GM19193 (cell line): ENCODE results near the gene LHX1.

Experiments
- POLR2A ChIP-seq: IDR thresholded peaks from 4 replicates; pipeline ENCODE4 v1.6.1; 2011; ENCODE audit not compliant: insufficient read depth, insufficient read length; ENCODE audit errors: extremely low read depth

LHX1 gene

DNA sequence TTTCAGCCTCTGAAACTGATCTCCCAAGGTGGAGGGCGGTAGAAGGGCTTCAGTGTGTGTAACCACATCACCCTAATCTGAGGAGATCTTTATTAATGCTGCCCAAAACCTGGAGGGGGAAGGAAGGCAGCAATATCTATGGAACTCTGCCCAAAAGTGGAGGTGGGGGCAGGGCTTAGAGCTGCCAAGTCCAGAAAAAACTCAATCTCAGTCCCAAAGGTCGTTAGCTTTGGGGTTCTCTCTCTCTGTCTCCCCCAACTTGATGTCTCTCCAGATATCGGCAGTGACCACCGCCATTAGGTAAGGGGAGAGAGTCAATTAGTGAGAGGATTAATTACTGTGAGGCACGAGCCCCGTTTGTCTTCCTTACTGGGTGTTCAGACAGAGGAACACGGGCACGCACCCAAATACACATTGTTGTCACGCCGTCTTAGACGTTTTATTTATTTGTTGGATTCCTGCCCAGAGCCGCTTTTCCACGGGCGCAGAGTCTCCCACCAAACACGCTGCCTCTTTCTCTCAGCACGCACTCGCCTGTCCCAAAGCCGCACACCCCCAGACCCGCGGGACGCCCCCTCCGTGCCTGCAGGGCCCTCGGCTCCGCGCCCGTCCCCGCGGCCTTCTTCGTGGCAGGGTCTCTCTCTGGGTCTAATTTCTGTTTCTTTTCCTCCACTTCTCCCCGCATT, 5.4 kb upstream of the LHX1 start:
- no peak for TF ChIP-seq POLR2A

DNA sequence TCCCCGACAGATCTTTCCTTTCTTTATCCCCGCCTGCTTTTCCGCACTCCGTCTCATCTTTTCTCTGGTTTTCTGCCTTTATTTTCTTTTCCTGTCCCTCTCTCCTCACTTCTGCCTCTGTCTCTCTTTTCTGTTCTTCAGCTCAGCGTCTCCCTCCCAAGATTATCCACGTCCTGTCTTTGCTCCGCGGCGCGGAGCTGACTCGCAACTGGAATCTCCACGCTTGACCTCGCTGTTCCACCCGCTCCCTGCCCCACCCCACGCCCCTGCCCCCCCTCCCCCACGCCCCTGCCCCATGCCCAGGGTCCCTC, 4.9 kb upstream of the LHX1 start:
- TF ChIP-seq POLR2A: no peak

DNA sequence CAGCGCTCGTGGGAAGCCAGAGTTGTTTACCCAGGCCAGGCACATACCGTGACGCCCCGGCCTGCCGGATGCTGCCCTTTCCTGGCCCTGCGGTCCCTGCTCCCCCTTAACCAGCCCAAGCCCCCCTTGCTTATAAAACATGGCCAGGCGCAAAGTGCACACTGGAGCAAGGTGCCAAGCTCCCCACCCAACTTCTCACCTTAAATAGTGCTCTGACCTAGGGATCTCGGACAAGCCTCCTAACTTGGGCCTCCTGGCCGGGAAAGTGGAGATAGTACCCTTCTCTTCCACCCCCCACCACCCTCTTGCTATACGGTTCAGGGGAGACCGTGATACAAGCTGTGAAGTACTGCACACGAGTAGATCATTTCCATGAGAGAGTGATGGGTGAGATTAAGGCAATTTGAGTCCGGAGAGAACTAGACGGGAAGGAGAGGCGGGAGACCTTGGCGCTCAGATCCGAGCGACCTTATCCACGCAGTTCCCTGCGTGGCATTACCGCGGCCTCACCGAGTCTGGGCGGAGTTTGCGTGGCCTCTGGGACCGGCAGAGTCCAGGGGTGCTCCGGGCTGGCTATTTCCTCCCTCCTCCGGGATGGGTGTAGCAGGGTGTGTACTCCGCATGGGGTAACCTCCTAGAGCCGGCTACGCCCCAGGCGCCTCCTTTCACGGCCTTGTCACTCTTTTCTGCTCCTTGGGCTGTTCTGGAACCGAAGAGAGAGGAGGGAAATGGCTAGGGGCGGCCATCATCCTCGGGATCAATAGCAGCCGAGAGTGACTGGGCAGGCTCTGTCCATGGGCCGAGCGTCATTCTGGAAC, 4.4 kb upstream of the LHX1 start:
- no peak for TF ChIP-seq POLR2A

DNA sequence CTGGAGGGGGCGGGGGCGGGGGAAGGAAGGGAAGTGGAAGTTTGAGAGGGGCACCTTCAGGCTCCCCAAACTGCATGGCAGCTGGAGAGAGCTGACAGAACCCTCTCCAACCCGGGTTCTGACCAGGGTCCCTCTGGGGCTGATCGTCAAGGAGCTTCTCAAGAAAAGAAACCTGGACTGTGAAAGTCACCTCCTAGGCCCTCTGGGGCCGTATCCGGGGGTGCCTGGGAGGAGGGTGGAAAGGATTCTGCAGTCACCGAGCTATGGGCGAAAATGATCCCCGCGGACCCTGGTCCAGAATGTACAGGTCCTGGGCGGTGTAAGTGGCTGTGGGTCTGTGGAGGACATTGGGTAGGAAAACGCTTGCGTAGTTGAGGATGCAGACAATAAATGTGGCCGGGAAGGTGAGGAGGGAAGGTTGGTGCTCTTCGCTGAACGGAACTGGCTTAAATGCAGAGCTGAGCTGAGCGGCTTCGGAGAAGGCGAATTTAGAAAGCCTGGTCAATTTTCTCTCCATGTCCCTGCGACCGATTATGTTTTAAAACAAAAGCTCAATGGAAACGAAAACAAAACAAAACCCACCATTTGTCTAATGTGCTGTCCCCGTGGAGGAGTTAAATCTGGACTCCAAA, 3.6 kb upstream of the LHX1 start:
- no peak for TF ChIP-seq POLR2A

GRCh38 chr17:36934144-36934691, 3.1 kb upstream of the LHX1 start:
- no peak for TF ChIP-seq POLR2A

DNA sequence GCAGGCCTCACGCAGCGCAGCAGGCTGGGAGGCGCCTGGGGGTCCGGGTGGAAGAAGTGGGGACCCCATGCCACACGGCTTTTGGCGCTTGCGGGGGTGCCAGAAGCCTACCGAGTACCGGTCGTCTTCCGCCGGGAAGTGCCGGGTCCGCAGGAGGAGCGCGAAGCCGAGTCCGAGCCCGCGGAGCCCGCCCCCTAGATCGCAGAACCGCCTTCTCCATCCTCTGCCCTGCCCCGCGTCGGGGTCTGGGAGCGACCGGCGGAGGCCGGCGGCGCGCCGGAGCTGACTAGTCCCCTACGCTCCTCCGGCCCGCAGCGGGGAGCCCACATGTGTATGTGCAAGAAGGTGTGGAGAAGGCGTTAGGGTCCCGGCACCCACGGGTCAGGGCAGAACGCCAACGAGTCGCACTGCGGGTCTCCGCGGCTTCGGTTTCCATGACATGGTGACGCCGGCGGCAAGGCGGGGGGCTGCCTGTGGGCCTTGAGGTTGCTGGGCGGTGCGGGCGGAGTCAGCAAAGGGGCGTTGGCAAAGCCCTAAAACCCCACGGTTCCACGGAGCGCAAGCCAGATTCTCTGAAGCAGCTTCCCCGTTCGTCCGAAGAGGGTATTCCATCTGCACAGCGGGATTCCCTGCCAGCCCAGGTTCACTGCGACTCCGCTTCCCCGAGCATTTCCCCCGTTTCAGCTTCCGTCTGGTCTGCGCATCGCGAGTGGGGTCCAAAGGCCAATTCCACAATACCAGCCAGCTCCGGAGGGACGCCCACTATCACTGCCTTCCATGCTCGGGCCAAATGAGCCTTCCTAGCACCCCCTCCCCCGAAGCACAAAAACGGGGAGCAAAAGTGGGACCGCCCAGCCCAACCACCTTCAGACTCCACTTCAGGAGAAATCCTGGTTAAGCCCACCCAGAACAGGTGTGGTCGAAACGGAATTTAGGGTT, 2.3 kb upstream of the LHX1 start:
- TF ChIP-seq POLR2A: no peak

DNA sequence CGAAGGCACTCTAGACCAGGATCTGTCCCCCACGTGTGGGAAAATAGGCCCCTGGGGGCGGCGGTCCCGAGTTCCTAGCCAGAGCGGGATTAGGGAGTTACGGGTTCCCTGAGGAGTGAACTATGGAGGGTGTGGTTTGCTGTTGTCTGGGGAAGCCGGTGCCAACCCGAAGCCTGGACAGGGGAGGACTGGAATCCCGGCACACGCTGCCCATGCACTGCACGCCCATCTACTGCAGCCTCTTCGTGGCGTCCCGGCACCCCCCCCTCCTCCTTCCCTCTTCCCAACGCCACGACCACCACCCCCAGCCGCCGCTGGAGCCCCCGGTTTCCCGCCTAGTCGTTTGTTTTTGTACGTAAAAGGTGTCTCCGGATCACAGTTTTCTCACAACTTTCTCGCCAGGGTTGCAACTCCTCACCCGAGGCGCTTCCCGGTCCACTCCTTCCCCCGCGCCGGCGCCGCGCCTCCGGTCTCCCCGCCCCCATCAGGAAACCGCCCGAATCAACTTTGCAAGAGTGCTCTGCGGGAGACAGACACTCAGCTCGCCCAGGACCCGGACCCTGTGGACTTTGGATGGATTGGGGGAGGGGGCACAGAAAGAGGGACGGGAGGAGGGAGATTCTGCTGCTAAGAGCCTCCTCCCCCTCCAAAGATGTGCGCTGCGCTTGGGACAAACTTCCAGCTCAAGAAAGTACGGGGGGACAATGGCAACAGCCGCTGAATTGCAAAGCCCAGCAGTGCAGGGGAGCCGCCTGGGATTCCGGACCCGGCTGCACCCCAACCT, 1.4 kb upstream of the LHX1 start:
- TF ChIP-seq POLR2A: no peak

DNA sequence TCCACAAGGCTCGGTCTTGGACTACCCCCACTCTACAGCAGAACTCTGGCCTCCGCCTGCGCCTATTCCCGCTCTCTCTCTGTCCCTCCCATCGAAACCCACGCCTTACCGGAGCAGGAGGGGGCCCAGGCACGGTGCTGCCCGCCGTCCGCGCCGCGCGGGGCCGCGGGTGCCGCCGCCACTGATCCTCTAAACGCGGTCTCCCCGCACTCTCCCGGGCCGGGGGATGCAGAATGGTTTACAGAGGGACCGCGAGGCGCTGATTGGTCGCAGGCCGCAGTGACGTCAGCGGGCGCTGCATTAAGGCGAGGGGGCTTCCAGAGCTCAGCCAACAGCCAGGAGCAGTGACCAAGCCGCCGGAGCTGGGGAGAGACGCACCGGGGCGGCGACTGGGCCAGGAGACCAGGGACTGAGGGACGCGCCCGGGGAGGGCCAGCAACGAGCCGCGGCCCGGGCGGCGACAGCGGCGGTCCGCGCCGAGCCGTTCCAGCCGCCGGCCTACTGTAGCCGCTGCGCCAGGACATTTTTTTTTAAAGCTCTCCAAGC, 747 bp upstream of the LHX1 start:
- TF ChIP-seq POLR2A: no peak

GRCh38 chr17:36937959-36938565, 787 bp downstream of the LHX1 start:
- no peak for TF ChIP-seq POLR2A

GRCh38 chr17:36938566-36939051, 1.3 kb downstream of the LHX1 start:
- no peak for TF ChIP-seq POLR2A

DNA sequence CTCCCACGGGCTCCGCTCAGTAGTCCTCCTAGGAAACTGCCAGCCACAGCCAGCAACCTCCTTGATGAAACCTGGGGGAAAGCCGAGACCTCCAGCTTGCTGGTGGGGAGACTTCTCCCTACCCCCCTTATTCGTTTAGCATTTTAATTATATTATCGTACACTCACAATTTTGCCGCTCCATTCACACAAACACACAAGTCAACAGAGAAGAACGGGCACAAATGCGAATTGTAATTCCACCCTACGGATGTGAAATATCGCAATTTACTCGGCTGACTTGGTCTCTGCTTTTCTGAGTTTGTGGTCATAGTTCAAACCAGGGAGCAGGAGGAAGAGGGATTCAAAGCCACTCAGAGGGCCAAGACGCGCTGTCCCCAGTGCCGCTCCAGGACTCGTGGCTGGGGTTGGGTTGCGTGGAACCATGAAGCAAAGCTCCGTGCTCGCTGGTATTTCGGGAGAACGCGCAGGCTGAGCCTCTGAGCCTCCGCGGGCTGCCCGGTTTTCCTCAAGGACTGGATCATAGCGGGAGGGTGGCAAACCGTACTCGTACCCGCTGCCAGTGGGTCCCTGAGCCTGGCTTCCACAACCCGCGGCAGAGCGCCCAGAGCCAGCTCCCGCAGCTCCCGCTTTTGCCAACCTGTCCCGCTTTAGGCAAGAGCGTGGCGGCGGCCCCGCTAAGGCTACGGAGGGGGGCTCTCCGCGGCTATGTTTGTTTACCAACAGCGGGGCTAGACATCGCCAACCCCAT, 2.0 kb downstream of the LHX1 start:
- no peak for TF ChIP-seq POLR2A

- TF ChIP-seq POLR2A: no peak
Observed at GRCh38 chr17:36939802-36940312, 2.6 kb downstream of the LHX1 start.
